ENCODE data around the gene ERH. TPM values are rescaled to one million over a fixed set of nuclear protein-coding genes. Genes with fewer than 3 reads are reported as not detected.

The ERH gene
- total RNA-seq (2022; extraction: Qiagen RNA extraction), result 262 to 397 TPM (median 296 TPM) in 5 replicates

DNA sequence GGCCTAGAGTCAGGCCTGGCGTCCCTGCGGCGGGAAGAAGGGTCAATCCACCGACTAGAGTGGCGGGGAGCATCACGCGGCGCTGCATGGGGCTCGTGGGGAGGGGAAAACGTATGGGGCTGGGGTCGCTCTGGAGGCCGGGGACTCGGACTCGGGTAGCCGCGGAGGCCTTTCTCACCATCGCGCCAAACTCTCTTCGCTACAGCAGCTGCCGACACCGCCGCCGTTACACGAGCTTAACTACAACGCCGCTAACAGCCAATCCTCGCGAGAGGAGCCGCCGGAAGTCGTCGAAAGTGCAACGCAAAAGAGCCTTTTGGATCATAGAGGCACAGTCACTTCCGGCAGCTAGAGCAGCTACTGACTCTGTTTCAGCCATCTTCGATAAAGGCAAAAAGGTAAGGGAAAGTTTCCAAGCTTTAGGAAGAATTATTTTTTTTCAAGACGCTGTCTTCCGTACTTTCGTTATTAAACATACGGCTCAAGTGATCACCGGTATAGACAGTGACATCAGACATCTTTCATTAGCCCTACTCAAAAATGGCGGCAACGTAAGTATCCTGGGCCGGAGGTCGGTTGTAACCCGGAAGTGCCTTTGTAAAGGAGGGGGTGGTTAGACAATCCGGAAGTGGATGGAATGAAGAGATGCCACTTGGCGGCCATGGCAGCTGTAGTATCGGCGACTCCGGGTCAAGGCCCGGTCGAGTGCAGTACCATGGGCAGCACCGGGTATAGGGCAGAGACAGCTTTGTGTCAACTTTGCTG lies at the start of gene ERH, which contains the start of gene SLC39A9:
TSS of gene ERH (minus strand) at position 247 of the 765 bp plus-strand sequence. CDS start at position 181, 66 bp downstream.
TSS of gene SLC39A9 (plus strand) at position 640 of the 765 bp plus-strand sequence. CDS start 678 bp downstream, outside the sequence.

Other genes starting within 250 kb of the ERH start
- 14.3 to 21.2 TPM (median 18.6 TPM) in 5 replicates for gene DCAF5, start 245.2 kb downstream of the ERH start, total RNA-seq (2022; extraction: Qiagen RNA extraction)
- 12.1 to 14.5 TPM (median 13.6 TPM) in 5 replicates for gene EXD2, start 206.8 kb downstream of the ERH start, total RNA-seq (2022; extraction: Qiagen RNA extraction)
- gene GALNT16, start 138.1 kb downstream of the ERH start, total RNA-seq (2022; extraction: Qiagen RNA extraction), result 2.4 to 3.3 TPM (median 3.1 TPM) in 5 replicates
- gene SLC39A9, start 393 bp upstream of the ERH start, total RNA-seq (2022; extraction: Qiagen RNA extraction), result 38.1 to 50.7 TPM (median 46.7 TPM) in 5 replicates
- 0.01 to 0.03 TPM (median 0.02 TPM) in 4 of 5 replicates, not detected in the other for gene PLEKHD1, start 86.4 kb upstream of the ERH start, total RNA-seq (2022; extraction: Qiagen RNA extraction)
- 0.04 to 0.07 TPM (median 0.05 TPM) in 4 of 5 replicates, not detected in the other for gene CCDC177, start 176.6 kb upstream of the ERH start, total RNA-seq (2022; extraction: Qiagen RNA extraction)
- gene SUSD6, start 213.3 kb upstream of the ERH start, total RNA-seq (2022; extraction: Qiagen RNA extraction), result 6.2 to 8.6 TPM (median 7.7 TPM) in 5 replicates